HUES64 (cell line): ENCODE results near the gene TRAPPC2B.

ENCODE experiments used
- H3K27ac ChIP-seq: 2 replicates; pipeline ENCODE4 v1.7.0; 2013; ENCODE audit warnings: low read depth, low read length, inconsistent platforms
- H3K27me3 ChIP-seq: 2 replicates; pipeline ENCODE4 v1.6.1; 2013; ENCODE audit warnings: mild to moderate bottlenecking, low read length; ENCODE audit not compliant: insufficient read depth
- H3K36me3 ChIP-seq: 2 replicates; pipeline ENCODE4 v1.6.1; 2013; ENCODE audit warnings: mild to moderate bottlenecking, low read length; ENCODE audit not compliant: insufficient read depth
- H3K4me1 ChIP-seq: 2 replicates; pipeline ENCODE4 v1.6.1; 2013; ENCODE audit warnings: mild to moderate bottlenecking, low read length, moderate library complexity; ENCODE audit not compliant: insufficient read depth
- H3K4me3 ChIP-seq: 2 replicates; pipeline ENCODE4 v1.5.1; 2013; ENCODE audit warnings: mild to moderate bottlenecking, low read length, moderate library complexity
- H3K9ac ChIP-seq: 2 replicates; pipeline ENCODE4 v1.6.1; 2013; ENCODE audit warnings: mild to moderate bottlenecking, low read depth, low read length
- H3K9me3 ChIP-seq: 2 replicates; pipeline ENCODE4 v1.6.1; 2013; ENCODE audit warnings: low read depth, low read length; ENCODE audit not compliant: insufficient read depth
- WGBS: fragments of 150-250, 120-280 bp; methylation state at CpG from one replicate; pipeline ENCODE4 v1.1.7; 2013; ENCODE audit warnings: missing lambda C conversion rate; 5-methylcytosine and 5-hydroxymethylcytosine counted together

TRAPPC2B gene

GRCh38 chr19:57342582-57342981 lies 20.8 kb upstream of the TRAPPC2B start:
- Histone ChIP-seq H3K36me3 (no peaks in the 10 kb centered on the region), H3K27ac (no peak overlapping the region), H3K9me3 (no peaks in the 10 kb centered on the region), H3K4me3 (no peak overlapping the region), H3K9ac (no peak overlapping the region), H3K4me1 (no peaks in the 10 kb centered on the region), H3K27me3 (peaks cover 16% of the 10 kb centered on the region; the same call in 1 of the 2 replicates)
- WGBS: 90% methylated on average over 6 of the region's 6 CpGs

GRCh38 chr19:57348136-57348535 lies 15.2 kb upstream of the TRAPPC2B start:
- H3K9ac ChIP-seq: no peak overlapping the region
- H3K36me3 ChIP-seq: no peaks in the 10 kb centered on the region
- H3K4me3 ChIP-seq: no peak overlapping the region
- H3K9me3 ChIP-seq: no peaks in the 10 kb centered on the region
- no peak overlapping the region for H3K27ac ChIP-seq
- H3K4me1 ChIP-seq: no peaks in the 10 kb centered on the region
- H3K27me3 ChIP-seq: peaks cover 16% of the 10 kb centered on the region; the same call in 1 of the 2 replicates
- 77% methylated on average over 3 of the region's 3 CpGs for WGBS

- no peaks in the 10 kb centered on the region for H3K4me1 ChIP-seq
- WGBS: under 1% methylated on average over 57 of the region's 57 CpGs
- peaks cover 5% of the 10 kb centered on the region; the same call in 1 of the 2 replicates for H3K27me3 ChIP-seq
- peak within 1 kb of the TSS; percentile 85 for H3K9ac ChIP-seq
- peak within 1 kb of the TSS; percentile 12; the same call in 1 of the 2 replicates for H3K27ac ChIP-seq
- H3K4me3 ChIP-seq: peak within 1 kb of the TSS; percentile 98
- no peaks in the 10 kb centered on the region for H3K9me3 ChIP-seq
- H3K36me3 ChIP-seq: peaks cover 21% of the 10 kb centered on the region
Observed at GRCh38 chr19:57350877-57351805, 12.2 kb upstream of the TRAPPC2B start, which contains the start of gene ZNF304. Gene ZNF304 (plus strand): TSS chr19:57351271. CDS start chr19:57351665, 394 bp downstream.

GRCh38 chr19:57351867-57352266 lies 11.5 kb upstream of the TRAPPC2B start:
- peak overlapping the region; percentile 85 for H3K9ac ChIP-seq
- no peak overlapping the region; the same call in 1 of the 2 replicates for H3K27ac ChIP-seq
- no peaks in the 10 kb centered on the region for H3K4me1 ChIP-seq
- H3K4me3 ChIP-seq: peak overlapping the region; percentile 98
- H3K9me3 ChIP-seq: no peaks in the 10 kb centered on the region
- H3K27me3 ChIP-seq: peaks cover 5% of the 10 kb centered on the region; the same call in 1 of the 2 replicates
- H3K36me3 ChIP-seq: peaks cover 28% of the 10 kb centered on the region
- 24% methylated on average over 7 of the region's 7 CpGs for WGBS

GRCh38 chr19:57355916-57356315 lies 7.4 kb upstream of the TRAPPC2B start:
- no peak overlapping the region for H3K9ac ChIP-seq
- H3K27me3 ChIP-seq: no peaks in the 10 kb centered on the region
- H3K36me3 ChIP-seq: peaks cover 56% of the 10 kb centered on the region
- no peaks in the 10 kb centered on the region for H3K4me1 ChIP-seq
- 95% methylated on average over 4 of the region's 4 CpGs for WGBS
- no peak overlapping the region for H3K27ac ChIP-seq
- H3K4me3 ChIP-seq: no peak overlapping the region
- no peaks in the 10 kb centered on the region for H3K9me3 ChIP-seq

- no peak overlapping the region for H3K9ac ChIP-seq
- WGBS: 96% methylated on average over 5 of the region's 5 CpGs
- H3K36me3 ChIP-seq: peaks cover 56% of the 10 kb centered on the region
Observed at GRCh38 chr19:57357406-57357805, 5.9 kb upstream of the TRAPPC2B start.

GRCh38 chr19:57359300-57359699 lies 4.1 kb upstream of the TRAPPC2B start:
- no peaks in the 10 kb centered on the region for H3K9me3 ChIP-seq
- peaks cover 53% of the 10 kb centered on the region for H3K36me3 ChIP-seq

More at GRCh38 chr19:57357406-57357805, 5.9 kb upstream of the TRAPPC2B start:
- Histone ChIP-seq H3K27me3 (no peaks in the 10 kb centered on the region), H3K9me3 (no peaks in the 10 kb centered on the region), H3K27ac (no peak overlapping the region), H3K4me1 (no peaks in the 10 kb centered on the region; the same call in 1 of the 2 replicates), H3K4me3 (no peak overlapping the region)

GRCh38 chr19:57362419-57362818 lies 932 bp upstream of the TRAPPC2B start:
- no peaks in the 10 kb centered on the region for H3K27me3 ChIP-seq
- 92% methylated on average over 2 of the region's 2 CpGs for WGBS
- H3K4me3 ChIP-seq: peak overlapping the region; percentile 57
- H3K4me1 ChIP-seq: no peaks in the 10 kb centered on the region; the same call in 1 of the 2 replicates
- peak overlapping the region; percentile 54; the same call in 1 of the 2 replicates for H3K27ac ChIP-seq
- peak overlapping the region; percentile 68 for H3K9ac ChIP-seq
- no peaks in the 10 kb centered on the region for H3K9me3 ChIP-seq
- peaks cover 22% of the 10 kb centered on the region for H3K36me3 ChIP-seq

More at GRCh38 chr19:57359300-57359699, 4.1 kb upstream of the TRAPPC2B start:
- Histone ChIP-seq H3K27ac (no peak overlapping the region), H3K4me3 (no peak overlapping the region), H3K9ac (no peak overlapping the region), H3K27me3 (no peaks in the 10 kb centered on the region), H3K4me1 (no peaks in the 10 kb centered on the region; the same call in 1 of the 2 replicates)

GRCh38 chr19:57363688-57364181 lies 384 bp downstream of the TRAPPC2B start:
- no peaks in the 10 kb centered on the region for H3K9me3 ChIP-seq
- no peaks in the 10 kb centered on the region for H3K27me3 ChIP-seq
- 4% methylated on average over 16 of the region's 18 CpGs for WGBS
- no peaks in the 10 kb centered on the region; the same call in 1 of the 2 replicates for H3K4me1 ChIP-seq
- H3K9ac ChIP-seq: peak overlapping the region; percentile 55
- peaks cover 9% of the 10 kb centered on the region for H3K36me3 ChIP-seq
- H3K27ac ChIP-seq: peak overlapping the region; percentile 19; the same call in 1 of the 2 replicates
- H3K4me3 ChIP-seq: peak overlapping the region; percentile 57

GRCh38 chr19:57366776-57367175 lies 3.4 kb downstream of the TRAPPC2B start:
- Histone ChIP-seq H3K27me3 (no peaks in the 10 kb centered on the region), H3K4me3 (no peak overlapping the region), H3K4me1 (no peaks in the 10 kb centered on the region; the same call in 1 of the 2 replicates), H3K27ac (no peak overlapping the region), H3K9me3 (no peaks in the 10 kb centered on the region), H3K36me3 (no peaks in the 10 kb centered on the region), H3K9ac (no peak overlapping the region)
- 100% methylated on average over 2 of the region's 2 CpGs for WGBS

GRCh38 chr19:57374179-57374578 lies 10.8 kb downstream of the TRAPPC2B start:
- Histone ChIP-seq H3K4me1 (no peaks in the 10 kb centered on the region), H3K4me3 (no peak overlapping the region), H3K27me3 (no peaks in the 10 kb centered on the region), H3K36me3 (peaks cover 26% of the 10 kb centered on the region), H3K27ac (no peak overlapping the region), H3K9ac (no peak overlapping the region), H3K9me3 (peaks cover 39% of the 10 kb centered on the region)
- WGBS: 91% methylated on average over 6 of the region's 6 CpGs
